Mucosa of descending colon (tissue), 3 donors: ENCODE measurements around the gene MEPCE. TPM values are rescaled to one million over a fixed set of nuclear protein-coding genes. Genes with fewer than 3 reads are reported as not detected.

ENCODE experiments used
- ATAC-seq: fragments of 200-7000 bp; cut with Tn5 transposase; one replicate; pipeline ENCODE4 v1.9.1; 2020; ENCODE audit warnings: mild to moderate bottlenecking, moderate library complexity
- DNase-seq, 3 donors: peaks; one replicate each; pipeline ENCODE4 v3.0.0-alpha.2; 2020
- H3K36me3 ChIP-seq: fragments of 200-600 bp; one replicate; pipeline ENCODE4 v1.8.0; 2021; ENCODE audit warnings: low read depth, mild to moderate bottlenecking
- H3K4me1 ChIP-seq: fragments of 200-600 bp; one replicate; pipeline ENCODE4 v1.8.0; 2021; ENCODE audit warnings: low read depth, mild to moderate bottlenecking
- H3K4me3 ChIP-seq: fragments of 200-600 bp; one replicate; pipeline ENCODE4 v1.8.0; 2021; ENCODE audit warnings: mild to moderate bottlenecking
- H3K9me3 ChIP-seq: fragments of 200-600 bp; one replicate; pipeline ENCODE4 v1.8.0; 2021; ENCODE audit warnings: mild to moderate bottlenecking
- CTCF ChIP-seq: fragments of 200-600 bp; IDR thresholded peaks from one replicate; pipeline ENCODE4 v1.8.0; 2022; ENCODE audit warnings: antibody characterized with exemption, mild to moderate bottlenecking
- intact Hi-C, 2 donors: fragments of 100-400 bp; cut with DNase I in 1 of 2; cut with micrococcal nuclease in 1 of 2; formaldehyde crosslinking; loops; one replicate each; pipeline versions ENCODE4 v1.11.0 to v1.11.1; 2022; cut with DNase I, micrococcal nuclease
- total RNA-seq, 3 donors: library from RNA; stranded (reverse); fragmentation: NEBNext Ultra II Directional in 2 of 3; extraction: Animal tissue kit (Norgen Biotek cat#: 25700) in 2 of 3; gene quantifications; one replicate each; pipeline versions ENCODE4 v1.2.1 to v1.2.4, GENCODE V29; 2021 to 2023
- donor health status: DM: no; HTN: no; CAD: no; lungs with moderate emphysema.
- donor health status: DM: no; HTN: no; CAD: no.
- donor health status: DM: no; HTN: yes; CAD: no.

Gene MEPCE
- total RNA-seq, 3 donors from 2014 or later, result 29.3 to 46.8 (median 35.2) TPM

GRCh38 chr7:100465702-100466311 lies 36.2 kb downstream of the MEPCE start:
- H3K4me3 ChIP-seq, result no peak overlapping the region

GRCh38 chr7:100466653-100467605 lies 37.3 kb downstream of the MEPCE start:
- H3K4me3 ChIP-seq, result no peak overlapping the region
- H3K4me1 ChIP-seq, result peaks cover 8% of the 10 kb centered on the region
- DNase-seq (no peak), ATAC-seq (no peak)
- no peak for TF ChIP-seq CTCF
- H3K36me3 ChIP-seq, result no peaks in the 10 kb centered on the region
- intact Hi-C loops, result no loop called here
- H3K9me3 ChIP-seq, result no peaks in the 10 kb centered on the region

More at GRCh38 chr7:100465702-100466311, 36.2 kb downstream of the MEPCE start:
- Histone ChIP-seq H3K9me3 (no peaks in the 10 kb centered on the region), H3K4me1 (peaks cover 8% of the 10 kb centered on the region), H3K36me3 (no peaks in the 10 kb centered on the region)
- no peak for TF ChIP-seq CTCF
- ATAC-seq (peak; percentile 81), DNase-seq (peak; percentile 66 to 75 (median 73))
- intact Hi-C loops, result no loop called here

GRCh38 chr7:100467638-100468373 lies 38.2 kb downstream of the MEPCE start:
- TF ChIP-seq CTCF, result no peak
- ATAC-seq (no peak), DNase-seq (peak in 1 of 3 donors; percentile 53)
- H3K36me3 ChIP-seq, result no peaks in the 10 kb centered on the region
- no peaks in the 10 kb centered on the region for H3K9me3 ChIP-seq
- peaks cover 13% of the 10 kb centered on the region for H3K4me1 ChIP-seq
- intact Hi-C loops, result no loop called here
- no peak overlapping the region for H3K4me3 ChIP-seq

- intact Hi-C loops, result loop anchor here (5.0 to 10.0 kb wide), 3 partner anchors 85 to 223 kb away; partner anchors contain the start of gene GIGYF1 (in 1 of the 2)
- peaks cover 3% of the 10 kb centered on the region for H3K36me3 ChIP-seq
- ATAC-seq, result peak; percentile 92
- DNase-seq, result peak; percentile 87 to 94 (median 93)
- H3K4me3 ChIP-seq, result no peak overlapping the region
- peak; percentile 92 for TF ChIP-seq CTCF
- H3K4me1 ChIP-seq, result peaks cover 17% of the 10 kb centered on the region
- H3K9me3 ChIP-seq, result no peaks in the 10 kb centered on the region
These were observed 39.8 kb downstream of the MEPCE start for GRCh38 chr7:100469227-100470044.

- peaks cover 24% of the 10 kb centered on the region for H3K4me1 ChIP-seq
These were observed 41.4 kb downstream of the MEPCE start for GRCh38 chr7:100471021-100471420.

More at GRCh38 chr7:100471021-100471420, 41.4 kb downstream of the MEPCE start:
- Histone ChIP-seq H3K9me3 (no peaks in the 10 kb centered on the region), H3K36me3 (peaks cover 3% of the 10 kb centered on the region), H3K4me3 (no peak overlapping the region)
- no peak for TF ChIP-seq CTCF
- DNase-seq (no peak), ATAC-seq (no peak)
- intact Hi-C loops, result loop anchor here (5.0 to 10.0 kb wide), 3 partner anchors 84 to 221 kb away; partner anchors contain the start of gene GIGYF1 (in 1 of the 2)
